Adrenal gland (tissue), 5 donors: ENCODE data around the gene RFFL.

Experiments used
- POLR2A ChIP-seq, 2 donors: fragments of 450-650 bp; IDR thresholded peaks; one replicate each; pipeline ENCODE4 v1.6.1; 2017; ENCODE audit warnings: antibody characterized with exemption in 2 of 2, mild to moderate bottlenecking in 2 of 2, moderate library complexity in 1 of 2
- TF ChIP-seq, protein P1 (sequence below), 6 experiments: fragments of 450-650 bp in 4 of 6; fragments of 200-600 bp in 2 of 6; sonication (generic) in 1 of 6; IDR thresholded peaks; 1 replicate in 5 of 6; 2 replicates in 1 of 6; pipeline versions ENCODE4 v1.5.1 to v1.8.0; 2016 to 2021; ENCODE audit warnings: antibody characterized with exemption in 6 of 6, mild to moderate bottlenecking in 2 of 6, moderate library complexity in 1 of 6
- donor health status: DM: no; HTN: no; CAD: no.

DNA sequence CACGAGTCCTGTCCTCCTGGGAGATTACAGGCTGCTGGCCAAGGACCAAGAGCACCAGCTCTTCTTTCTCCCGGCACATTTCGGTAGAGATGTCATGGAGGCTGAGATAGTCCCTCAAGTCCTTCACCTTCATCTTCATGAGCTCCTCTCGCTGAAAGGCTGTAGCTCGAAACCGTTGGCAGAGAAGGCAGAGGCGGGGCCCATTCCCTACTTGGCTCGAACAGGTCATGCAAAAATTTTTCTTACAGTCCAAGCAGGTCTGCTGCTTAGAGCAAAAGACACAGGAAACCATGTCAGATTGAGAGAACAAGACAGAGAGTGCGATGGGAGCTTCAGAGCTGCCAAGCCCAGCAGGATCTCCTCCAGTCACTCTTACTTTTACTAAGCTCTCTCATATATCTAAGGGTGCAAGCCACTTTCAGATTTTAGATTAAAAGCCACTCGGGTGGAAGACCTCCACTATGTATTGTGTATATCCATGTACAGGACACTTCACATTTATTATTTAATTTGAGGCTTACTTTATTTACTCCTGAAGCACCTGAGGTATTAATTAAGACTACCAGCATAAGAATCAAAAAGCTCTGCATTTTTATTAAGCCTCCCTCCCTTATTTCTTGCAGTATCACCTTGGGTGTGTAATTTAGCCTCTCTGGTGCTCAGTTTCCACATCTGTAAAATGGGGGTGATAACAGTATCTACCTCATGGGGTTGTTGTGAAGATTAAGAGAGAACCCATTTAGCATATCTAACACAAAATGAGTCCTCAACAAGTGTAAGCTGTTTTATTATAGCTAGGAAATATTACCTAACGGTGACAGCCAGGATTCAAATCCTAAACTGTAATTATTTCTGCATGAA is 41.8 kb downstream of the RFFL start:
- TF ChIP-seq, protein P1, sequence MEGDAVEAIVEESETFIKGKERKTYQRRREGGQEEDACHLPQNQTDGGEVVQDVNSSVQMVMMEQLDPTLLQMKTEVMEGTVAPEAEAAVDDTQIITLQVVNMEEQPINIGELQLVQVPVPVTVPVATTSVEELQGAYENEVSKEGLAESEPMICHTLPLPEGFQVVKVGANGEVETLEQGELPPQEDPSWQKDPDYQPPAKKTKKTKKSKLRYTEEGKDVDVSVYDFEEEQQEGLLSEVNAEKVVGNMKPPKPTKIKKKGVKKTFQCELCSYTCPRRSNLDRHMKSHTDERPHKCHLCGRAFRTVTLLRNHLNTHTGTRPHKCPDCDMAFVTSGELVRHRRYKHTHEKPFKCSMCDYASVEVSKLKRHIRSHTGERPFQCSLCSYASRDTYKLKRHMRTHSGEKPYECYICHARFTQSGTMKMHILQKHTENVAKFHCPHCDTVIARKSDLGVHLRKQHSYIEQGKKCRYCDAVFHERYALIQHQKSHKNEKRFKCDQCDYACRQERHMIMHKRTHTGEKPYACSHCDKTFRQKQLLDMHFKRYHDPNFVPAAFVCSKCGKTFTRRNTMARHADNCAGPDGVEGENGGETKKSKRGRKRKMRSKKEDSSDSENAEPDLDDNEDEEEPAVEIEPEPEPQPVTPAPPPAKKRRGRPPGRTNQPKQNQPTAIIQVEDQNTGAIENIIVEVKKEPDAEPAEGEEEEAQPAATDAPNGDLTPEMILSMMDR (IDR thresholded peaks at IDR 0.05), result no peak
- TF ChIP-seq POLR2A (IDR thresholded peaks at IDR 0.05), result no peak
